NB4 (cell line): ENCODE data around the gene PLEKHG2.

Experiments
- DNase-seq: peaks from one replicate; pipeline ENCODE4 v3.0.0; 2010; ENCODE audit warnings: low read depth
- H3K4me3 ChIP-seq: one replicate; pipeline ENCODE4 v1.5.1; 2011; ENCODE audit warnings: mild to moderate bottlenecking, low read depth, low read length, moderate library complexity
- CTCF ChIP-seq: IDR thresholded peaks from one replicate; pipeline ENCODE4 v1.5.1; 2012; ENCODE audit warnings: low read depth, low read length
- MAX ChIP-seq: IDR thresholded peaks from 2 replicates; pipeline ENCODE4 v1.6.1; 2011; ENCODE audit warnings: low read depth, low read length
- MYC ChIP-seq: IDR thresholded peaks from 2 replicates; pipeline ENCODE4 v1.6.1; 2011; ENCODE audit warnings: low read depth, low read length
- POLR2A ChIP-seq: IDR thresholded peaks from 2 replicates; pipeline ENCODE4 v1.6.1; 2011; ENCODE audit warnings: mild to moderate bottlenecking; ENCODE audit not compliant: insufficient read length; ENCODE audit errors: extremely low read depth

Gene PLEKHG2

GRCh38 chr19:39430675-39431593 is 18.5 kb downstream of the PLEKHG2 start:
- peak; percentile 85 for DNase-seq
- TF ChIP-seq POLR2A (no peak), MAX (peak; percentile 94), MYC (peak; percentile 93)
- H3K4me3 ChIP-seq = no peak overlapping the region

DNA sequence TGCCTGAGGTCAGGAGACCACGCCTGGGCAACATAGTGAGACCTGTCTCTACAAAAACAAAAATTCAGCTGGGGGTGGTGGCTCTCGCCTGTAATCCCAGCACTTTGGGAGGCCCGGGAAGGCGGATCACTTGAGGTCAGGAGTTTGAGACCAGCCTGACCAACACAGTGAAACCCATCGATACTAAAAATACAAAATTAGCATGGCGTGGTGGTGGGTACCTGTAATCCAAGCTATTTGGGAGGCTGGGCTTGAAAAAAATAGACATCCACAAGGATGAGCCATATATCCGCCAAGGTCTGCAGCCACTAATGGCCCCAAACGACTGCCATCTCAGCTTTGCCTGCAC is 20.2 kb downstream of the PLEKHG2 start:
- H3K4me3 ChIP-seq = no peak overlapping the region
- no peak for DNase-seq
- TF ChIP-seq CTCF (no peak), MYC (no peak), MAX (no peak), POLR2A (no peak)

- TF ChIP-seq MYC (no peak), CTCF (no peak), POLR2A (no peak), MAX (no peak)
- H3K4me3 ChIP-seq = peak overlapping the region; percentile 96
- DNase-seq = no peak
These were observed 21.1 kb downstream of the PLEKHG2 start for GRCh38 chr19:39433480-39434079.

DNA sequence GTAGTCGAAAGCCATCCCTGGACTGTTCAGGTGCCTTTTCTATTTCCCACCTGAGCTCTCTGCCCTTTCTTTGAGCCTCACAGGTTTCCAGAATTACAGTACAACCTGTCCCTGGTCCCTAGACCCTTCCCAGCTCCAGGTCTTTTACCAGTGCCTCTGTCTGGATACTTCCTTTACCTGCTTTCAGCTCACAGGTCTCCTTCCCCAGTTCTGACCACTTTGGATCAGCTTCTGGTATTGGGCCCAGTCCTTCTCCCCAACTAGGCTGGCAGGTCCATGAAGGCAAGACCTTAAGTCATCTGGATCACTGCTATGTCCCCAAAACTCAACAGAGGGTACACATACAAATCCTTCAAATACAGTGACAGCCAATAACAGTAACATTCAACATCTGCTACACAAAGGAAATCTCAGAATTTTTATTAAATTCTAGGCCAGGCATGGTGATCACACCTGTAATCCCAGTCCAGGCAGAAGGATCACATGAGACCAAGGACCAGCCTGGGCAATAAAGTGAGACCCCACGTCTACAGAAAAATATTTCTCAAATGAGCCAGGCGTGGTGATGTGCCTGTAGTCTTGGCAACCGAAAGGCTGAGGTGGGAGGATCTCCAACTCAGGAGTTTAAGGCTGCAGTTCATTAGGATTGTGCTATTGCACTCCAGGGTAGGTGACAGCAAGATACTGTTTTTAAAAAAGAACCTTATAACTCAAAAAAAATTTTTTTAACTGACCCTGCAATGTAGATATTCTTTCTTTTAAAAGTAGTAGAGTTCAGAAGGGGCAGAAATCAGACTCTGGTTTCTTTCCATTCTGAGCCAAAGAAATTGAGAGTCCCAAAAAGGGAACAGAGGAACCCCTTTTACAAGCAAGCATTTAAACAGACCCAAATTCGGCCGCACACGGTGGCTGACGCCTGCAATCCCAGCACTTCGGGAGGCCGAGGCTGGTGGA is 21.9 kb downstream of the PLEKHG2 start:
- TF ChIP-seq POLR2A (no peak), MAX (no peak), MYC (no peak), CTCF (no peak)

GRCh38 chr19:39435499-39436349 is 23.3 kb downstream of the PLEKHG2 start, which contains the start of gene RPS16:
TSS of gene RPS16 (minus strand) at chr19:39435949. CDS start at chr19:39435895, 54 bp downstream.
- TF ChIP-seq POLR2A (peak; percentile 91), MYC (peak; percentile 84), MAX (peak; percentile 76), CTCF (no peak)
- DNase-seq = peak; percentile 95
- H3K4me3 ChIP-seq = peak within 1 kb of the TSS; percentile 96

More for the DNA sequence above, 21.9 kb downstream of the PLEKHG2 start:
- H3K4me3 ChIP-seq = peak overlapping the region; percentile 96
- DNase-seq = no peak
